ENCODE data around the gene ZNF273. TPM values are rescaled to one million over a fixed set of nuclear protein-coding genes. Genes with fewer than 3 reads are reported as not detected.
"Not testable (repeated sequence)": the region's sequence is repeated elsewhere in the genome, so short reads cannot be mapped to it uniquely, and the experiment has no call there.

The ZNF273 gene
- total RNA-seq (2014; rRNA removed; shearing (Covaris generic); ENCODE audit: low replicate concordance), result 1.1 and 8.4 TPM in 2 replicates

DNA sequence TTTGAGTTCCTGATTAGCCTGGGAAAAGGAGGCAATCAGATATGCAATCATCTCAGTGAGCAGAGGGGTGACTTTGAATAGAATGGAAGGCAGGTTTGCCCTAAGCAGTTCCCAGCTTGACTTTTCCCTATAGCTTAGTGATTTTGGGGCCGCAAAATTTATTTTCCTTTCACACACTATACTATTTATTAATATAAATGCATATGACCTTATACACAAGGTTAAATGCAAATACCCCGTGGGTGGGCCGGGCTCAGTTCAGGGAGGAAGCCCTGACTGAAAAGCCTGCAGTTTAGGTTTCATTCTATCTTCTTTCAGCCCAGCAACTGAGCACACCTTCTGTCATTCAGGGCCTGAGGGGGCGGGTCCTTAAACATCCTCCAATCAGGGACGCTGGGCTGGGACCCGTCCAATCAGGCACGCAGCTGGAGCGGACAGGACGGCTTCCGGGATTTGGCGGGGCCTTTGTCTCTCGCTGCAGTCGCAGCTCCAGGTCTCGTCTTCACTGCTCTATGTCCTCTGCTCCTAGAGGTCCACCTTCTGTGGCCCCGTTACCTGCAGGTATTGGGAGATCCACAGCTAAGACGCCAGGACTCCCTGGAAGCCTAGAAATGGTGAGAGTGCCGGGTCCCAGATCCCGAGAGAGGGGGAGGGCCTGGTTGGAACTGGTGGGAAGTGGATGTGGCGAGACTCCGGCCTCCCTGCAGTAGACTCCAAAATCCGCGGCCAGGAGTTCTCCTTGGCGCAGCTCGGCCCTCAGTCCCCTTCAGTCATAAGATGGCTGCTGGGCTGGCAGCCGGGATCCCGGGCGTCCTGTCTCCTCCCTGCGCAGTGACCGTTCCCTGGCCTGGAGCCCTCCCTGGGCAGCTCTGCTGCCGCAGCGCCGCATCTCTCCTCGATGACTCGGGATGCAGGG, at the start of gene ZNF273:
ZNF273 (plus strand) TSS at position 468 of the 916 bp plus-strand sequence; CDS start at position 513, 45 bp downstream.
- DNase-seq (ENCODE audit: low read depth), result peak; percentile 87
- in situ Hi-C loops (cut with HindIII; ENCODE audit: low pct_unique_long_range_greater_than_20kb, low sequenced_read_pairs), result no loop called here

DNA sequence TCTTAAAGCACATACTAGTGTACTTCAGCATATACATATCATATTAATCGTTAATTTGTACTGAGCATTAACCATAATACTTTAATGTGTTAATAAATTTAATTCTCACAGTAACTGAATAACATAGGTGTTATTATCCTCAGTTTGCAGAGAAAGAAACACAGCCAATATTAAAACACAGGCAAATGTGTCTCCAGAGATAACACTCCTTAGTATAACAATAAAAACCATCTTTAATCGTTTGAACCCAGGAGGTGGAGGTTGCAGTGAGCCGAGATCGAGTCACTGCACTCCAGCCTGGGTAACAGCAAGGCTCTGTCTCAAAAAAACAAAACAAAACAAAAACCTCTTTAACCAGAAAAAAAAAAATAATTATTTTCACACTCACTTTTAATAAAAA, 49.4 kb upstream of the ZNF273 start:
- DNase-seq (ENCODE audit: low read depth), result no peak
- in situ Hi-C loops (cut with HindIII; ENCODE audit: low pct_unique_long_range_greater_than_20kb, low sequenced_read_pairs), result no loop called here

DNA sequence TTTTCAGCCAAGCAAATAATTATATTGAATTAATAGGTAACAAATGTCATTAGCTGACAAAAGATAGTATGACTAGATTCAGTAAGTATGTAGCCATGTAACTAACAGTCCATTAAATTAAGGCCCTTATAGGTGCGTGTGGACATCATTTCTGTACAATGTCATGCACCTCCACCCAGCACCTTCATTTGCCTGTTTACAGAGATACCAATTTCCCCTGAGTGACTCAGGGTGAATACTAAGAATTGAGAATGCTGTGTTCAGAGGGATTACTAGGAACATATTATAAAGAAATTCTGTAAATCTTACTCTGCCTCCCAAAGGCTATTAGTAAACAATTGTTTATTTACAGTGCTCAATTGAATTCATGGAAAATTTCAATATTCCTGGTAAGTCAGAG, 48.1 kb upstream of the ZNF273 start:
- DNase-seq (ENCODE audit: low read depth), result no peak
- in situ Hi-C loops (cut with HindIII; ENCODE audit: low pct_unique_long_range_greater_than_20kb, low sequenced_read_pairs), result no loop called here

GRCh38 chr7:64863021-64863420, 40.1 kb upstream of the ZNF273 start:
- DNase-seq (ENCODE audit: low read depth), result no peak
- in situ Hi-C loops (cut with HindIII; ENCODE audit: low pct_unique_long_range_greater_than_20kb, low sequenced_read_pairs), result no loop called here

DNA sequence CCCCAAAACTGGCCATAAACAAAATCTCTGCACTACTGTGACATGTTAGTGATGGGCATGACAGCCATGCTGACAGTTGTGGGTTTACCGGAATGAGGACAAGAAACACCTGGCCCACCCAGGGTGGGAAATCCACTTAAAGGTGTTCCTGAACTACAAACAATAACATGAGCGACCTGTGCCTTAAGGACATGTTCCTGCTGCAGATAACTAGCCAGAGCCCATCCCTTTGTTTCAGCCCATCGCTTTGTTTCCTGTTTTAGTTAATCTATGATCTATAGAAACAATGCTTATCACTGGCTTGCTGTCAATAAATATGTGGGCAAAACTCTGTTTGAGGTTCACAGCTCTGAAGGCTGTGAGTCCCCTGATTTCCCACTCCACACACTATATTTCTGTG, 39.5 kb upstream of the ZNF273 start:
- in situ Hi-C loops (cut with HindIII; ENCODE audit: low pct_unique_long_range_greater_than_20kb, low sequenced_read_pairs); DNase-seq (ENCODE audit: low read depth): not testable (repeated sequence)

GRCh38 chr7:64863969-64864368, 39.1 kb upstream of the ZNF273 start:
- DNase-seq (ENCODE audit: low read depth), result no peak
- in situ Hi-C loops (cut with HindIII; ENCODE audit: low pct_unique_long_range_greater_than_20kb, low sequenced_read_pairs), result no loop called here

GRCh38 chr7:64867863-64868440, 35.1 kb upstream of the ZNF273 start:
- in situ Hi-C loops (cut with HindIII; ENCODE audit: low pct_unique_long_range_greater_than_20kb, low sequenced_read_pairs), result no loop called here

DNA sequence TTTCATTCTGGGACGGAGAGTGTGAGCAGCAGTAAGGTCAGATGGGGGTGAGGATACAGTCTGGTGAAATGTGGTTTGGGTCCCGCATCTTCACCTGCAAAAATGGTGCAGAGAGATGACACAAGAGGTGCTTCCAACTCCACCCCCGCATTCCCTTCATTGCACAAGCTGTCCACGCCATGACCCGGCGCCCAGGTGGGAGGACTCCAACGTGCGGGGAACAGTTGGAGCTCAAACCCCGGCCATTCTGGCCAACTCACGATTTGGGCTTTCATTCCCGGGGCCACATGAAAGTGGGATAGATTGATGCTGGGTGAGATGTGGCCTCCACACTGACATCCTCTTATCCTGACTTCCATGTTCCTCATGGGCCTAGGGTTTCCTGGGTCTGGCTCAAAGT, 34.6 kb upstream of the ZNF273 start:
- no peak for DNase-seq (ENCODE audit: low read depth)
- in situ Hi-C loops (cut with HindIII; ENCODE audit: low pct_unique_long_range_greater_than_20kb, low sequenced_read_pairs), result no loop called here

More at GRCh38 chr7:64867863-64868440, 35.1 kb upstream of the ZNF273 start:
- no peak for DNase-seq (ENCODE audit: low read depth)

- DNase-seq (ENCODE audit: low read depth), result no peak
- in situ Hi-C loops (cut with HindIII; ENCODE audit: low pct_unique_long_range_greater_than_20kb, low sequenced_read_pairs), result no loop called here
Measured at GRCh38 chr7:64869121-64869725, 33.9 kb upstream of the ZNF273 start.

GRCh38 chr7:64869912-64870562, 33.0 kb upstream of the ZNF273 start:
- in situ Hi-C loops (cut with HindIII; ENCODE audit: low pct_unique_long_range_greater_than_20kb, low sequenced_read_pairs), result no loop called here
- DNase-seq (ENCODE audit: low read depth), result no peak

DNA sequence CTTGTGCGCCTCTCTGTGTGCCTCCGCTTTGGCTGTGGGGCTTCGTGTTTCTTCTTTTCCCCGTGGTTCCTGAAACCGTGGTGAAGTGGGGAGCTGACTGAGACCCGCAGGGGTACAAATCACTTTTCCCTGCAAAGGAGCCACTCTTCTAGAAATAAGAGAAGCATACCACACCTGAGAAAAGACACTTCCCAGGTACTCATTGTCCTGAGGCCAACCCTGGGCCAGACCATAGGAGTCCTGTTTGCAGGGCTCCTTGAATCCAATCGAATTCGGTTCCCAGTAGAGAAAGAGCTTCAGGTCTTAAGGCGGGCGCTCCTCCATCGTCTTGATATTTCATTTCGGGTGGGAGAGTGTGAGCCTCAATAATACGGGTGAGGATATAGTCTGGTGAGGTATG, 32.4 kb upstream of the ZNF273 start:
- DNase-seq (ENCODE audit: low read depth), result no peak
- in situ Hi-C loops (cut with HindIII; ENCODE audit: low pct_unique_long_range_greater_than_20kb, low sequenced_read_pairs), result no loop called here

DNA sequence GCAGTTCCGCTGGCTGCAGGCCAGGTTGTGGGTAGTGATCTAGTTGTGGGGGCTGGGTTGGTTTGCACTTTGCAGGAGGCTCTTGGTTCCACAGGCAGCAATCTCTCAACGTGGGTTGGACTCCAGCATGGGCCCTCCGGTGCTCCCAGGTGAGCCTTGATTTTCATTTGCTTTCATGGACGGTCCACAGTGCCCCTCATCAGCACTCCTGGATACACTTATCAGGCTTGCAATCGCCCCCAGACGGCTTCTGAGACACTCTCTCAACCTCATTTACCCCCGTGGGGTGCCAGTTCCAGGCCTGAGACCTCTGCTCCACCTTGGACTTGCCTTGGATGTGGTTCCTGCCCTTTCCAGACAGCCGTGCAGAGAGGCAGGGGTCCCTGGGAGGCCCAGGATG, 31.3 kb upstream of the ZNF273 start:
- DNase-seq (ENCODE audit: low read depth), result no peak
- in situ Hi-C loops (cut with HindIII; ENCODE audit: low pct_unique_long_range_greater_than_20kb, low sequenced_read_pairs), result no loop called here

DNA sequence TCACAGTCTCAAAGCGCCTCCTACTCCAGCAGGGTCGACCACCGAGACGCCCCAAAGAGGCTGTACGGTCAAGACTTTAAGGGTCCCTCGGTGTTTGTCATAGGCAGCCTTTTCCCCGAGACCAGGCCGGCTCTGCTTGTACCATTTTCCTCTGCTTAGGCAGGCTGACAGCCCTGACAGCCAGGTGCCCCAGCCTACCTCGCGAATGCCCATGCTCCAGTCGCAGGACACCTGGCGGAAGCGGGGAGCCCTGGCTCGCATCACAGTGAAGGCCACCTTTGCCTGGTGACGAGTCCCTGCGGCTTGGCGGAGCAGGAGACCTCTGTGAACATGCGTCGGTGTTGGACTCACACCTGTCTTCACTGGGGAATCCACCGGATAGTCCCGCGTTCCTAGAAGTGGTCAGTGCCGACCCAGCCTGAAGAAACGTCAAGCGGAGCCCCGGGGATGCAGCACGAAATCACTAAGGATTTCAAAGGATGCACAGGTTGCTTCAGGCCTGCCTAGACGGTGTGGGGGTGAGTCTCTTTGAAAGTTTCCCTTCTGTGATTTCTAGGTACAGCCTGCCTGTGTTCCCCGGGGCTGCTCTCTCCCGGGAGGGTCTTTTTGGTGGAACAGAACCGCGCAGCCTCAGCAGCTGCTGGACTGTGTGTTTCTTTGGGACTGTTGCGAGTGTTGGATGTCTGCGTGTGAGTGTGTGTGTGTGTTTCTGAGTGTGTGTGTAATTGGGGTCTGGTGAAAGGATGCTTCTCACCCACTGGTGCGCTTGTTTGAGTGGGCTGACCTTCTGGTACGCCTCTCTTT, 30.5 kb upstream of the ZNF273 start:
- in situ Hi-C loops (cut with HindIII; ENCODE audit: low pct_unique_long_range_greater_than_20kb, low sequenced_read_pairs), result no loop called here
- no peak for DNase-seq (ENCODE audit: low read depth)

- in situ Hi-C loops (cut with HindIII; ENCODE audit: low pct_unique_long_range_greater_than_20kb, low sequenced_read_pairs), result no loop called here
- no peak for DNase-seq (ENCODE audit: low read depth)
Measured at GRCh38 chr7:64873155-64873500, 29.9 kb upstream of the ZNF273 start.

GRCh38 chr7:64873517-64873916, 29.6 kb upstream of the ZNF273 start:
- in situ Hi-C loops (cut with HindIII; ENCODE audit: low pct_unique_long_range_greater_than_20kb, low sequenced_read_pairs), result no loop called here
- no peak for DNase-seq (ENCODE audit: low read depth)

GRCh38 chr7:64874114-64874513, 29.0 kb upstream of the ZNF273 start:
- in situ Hi-C loops (cut with HindIII; ENCODE audit: low pct_unique_long_range_greater_than_20kb, low sequenced_read_pairs), result no loop called here
- no peak for DNase-seq (ENCODE audit: low read depth)

DNA sequence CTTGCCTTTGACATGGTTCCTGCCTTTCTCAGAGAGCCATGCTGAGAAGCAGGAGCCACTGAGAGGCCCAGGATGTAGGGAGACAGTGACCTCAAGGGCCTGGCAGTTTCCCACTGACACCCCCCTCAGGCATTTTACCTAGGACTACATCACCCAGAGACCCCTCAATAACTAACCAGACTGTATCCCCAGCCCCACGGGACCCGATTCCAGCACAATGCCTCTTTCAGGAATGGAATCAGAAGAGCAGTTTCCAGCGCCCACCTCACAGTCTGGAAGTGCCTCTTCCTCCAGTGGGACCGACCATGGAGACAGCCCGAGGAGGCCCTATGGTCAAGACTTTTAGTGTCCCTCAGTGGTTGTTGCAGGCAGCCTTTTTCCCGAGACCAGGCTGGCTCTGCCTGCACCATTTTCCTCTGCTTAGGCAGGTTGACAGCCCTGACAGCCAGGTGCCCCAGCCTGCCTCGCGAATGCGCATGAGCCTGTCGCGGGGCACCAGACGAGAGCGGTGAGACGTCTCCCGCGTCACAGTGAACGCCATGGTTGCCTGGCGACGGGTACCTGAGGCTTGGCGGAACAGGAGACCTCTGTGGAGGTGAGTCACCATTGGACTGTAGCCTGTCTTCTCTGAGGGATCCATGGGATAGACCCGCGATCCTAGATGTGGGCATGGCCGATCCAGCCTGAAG, 28.4 kb upstream of the ZNF273 start:
- no peak for DNase-seq (ENCODE audit: low read depth)
- in situ Hi-C loops (cut with HindIII; ENCODE audit: low pct_unique_long_range_greater_than_20kb, low sequenced_read_pairs), result no loop called here

- in situ Hi-C loops (cut with HindIII; ENCODE audit: low pct_unique_long_range_greater_than_20kb, low sequenced_read_pairs), result no loop called here
- no peak for DNase-seq (ENCODE audit: low read depth)
Measured at GRCh38 chr7:64875258-64875657, 27.8 kb upstream of the ZNF273 start.

Data from Caki2 (cell line).